Loucy (cell line): ENCODE data around the gene CYS1.

Experiments used
- H2AFZ ChIP-seq: fragments of 200-600 bp; sonication (generic); 2 replicates; pipeline ENCODE4 v1.6.0; 2016; ENCODE audit warnings: antibody characterized with exemption, mild to moderate bottlenecking, low read length, moderate library complexity
- H3F3A ChIP-seq: fragments of 200-600 bp; 2 replicates; pipeline ENCODE4 v1.6.0; 2016; ENCODE audit warnings: antibody characterized with exemption, low read depth, mild to moderate bottlenecking
- H3K27me3 ChIP-seq: fragments of 200-600 bp; sonication (generic); 2 replicates; pipeline ENCODE4 v1.6.1; 2014; ENCODE audit warnings: low read length, mild to moderate bottlenecking; ENCODE audit not compliant: insufficient read depth, poor library complexity, severe bottlenecking
- H3K36me3 ChIP-seq: fragments of 200-600 bp; sonication (generic); 2 replicates; pipeline ENCODE4 v1.6.1; 2016; ENCODE audit warnings: low read length; ENCODE audit not compliant: insufficient read depth
- H3K4me1 ChIP-seq: fragments of 200-600 bp; sonication (generic); 2 replicates; pipeline ENCODE4 v1.5.1; 2014; ENCODE audit warnings: low read length, mild to moderate bottlenecking; ENCODE audit not compliant: insufficient read depth, poor library complexity, severe bottlenecking
- H3K4me2 ChIP-seq: fragments of 200-600 bp; sonication (generic); 2 replicates; pipeline ENCODE4 v1.6.0; 2014; ENCODE audit warnings: antibody characterized with exemption, low read length, low read depth, mild to moderate bottlenecking; ENCODE audit not compliant: poor library complexity, severe bottlenecking
- H3K4me3 ChIP-seq: fragments of 200-600 bp; sonication (generic); 2 replicates; pipeline ENCODE4 v1.5.1; 2014; ENCODE audit warnings: low read length, mild to moderate bottlenecking, mixed read lengths; ENCODE audit not compliant: poor library complexity, severe bottlenecking
- H3K79me2 ChIP-seq: fragments of 200-600 bp; sonication (generic); 2 replicates; pipeline ENCODE4 v1.6.1; 2014; ENCODE audit warnings: low read length; ENCODE audit not compliant: insufficient read depth
- H3K9ac ChIP-seq: fragments of 200-600 bp; sonication (generic); 2 replicates; pipeline ENCODE4 v1.6.0; 2014; ENCODE audit warnings: mild to moderate bottlenecking, low read depth, low read length, moderate library complexity; ENCODE audit not compliant: poor library complexity, severe bottlenecking
- H3K9me2 ChIP-seq: fragments of 200-600 bp; sonication (generic); replicated peaks from 2 replicates; pipeline ENCODE4 v1.6.1; 2016; ENCODE audit warnings: low read depth, low read length, mixed read lengths
- H3K9me3 ChIP-seq: fragments of 200-600 bp; sonication (generic); 2 replicates; pipeline ENCODE4 v1.6.1; 2014; ENCODE audit warnings: mild to moderate bottlenecking, antibody characterized with exemption, low read length, low read depth; ENCODE audit not compliant: insufficient read depth
- H4K20me1 ChIP-seq: fragments of 200-600 bp; sonication (generic); 2 replicates; pipeline ENCODE4 v1.6.0; 2014; ENCODE audit warnings: antibody characterized with exemption, low read length, mild to moderate bottlenecking; ENCODE audit not compliant: insufficient read depth, poor library complexity, severe bottlenecking
- CTCF ChIP-seq: fragments of 200-600 bp; sonication (generic); conservative IDR thresholded peaks from 2 replicates; pipeline ENCODE4 v1.5.1; 2014; ENCODE audit warnings: mild to moderate bottlenecking, antibody characterized with exemption, low read length
- EZH2phosphoT487 ChIP-seq: fragments of 200-600 bp; IDR thresholded peaks from 2 replicates; pipeline ENCODE4 v1.6.1; 2018; ENCODE audit warnings: antibody characterized with exemption, mild to moderate bottlenecking, moderate library complexity, borderline replicate concordance

CYS1 gene

DNA sequence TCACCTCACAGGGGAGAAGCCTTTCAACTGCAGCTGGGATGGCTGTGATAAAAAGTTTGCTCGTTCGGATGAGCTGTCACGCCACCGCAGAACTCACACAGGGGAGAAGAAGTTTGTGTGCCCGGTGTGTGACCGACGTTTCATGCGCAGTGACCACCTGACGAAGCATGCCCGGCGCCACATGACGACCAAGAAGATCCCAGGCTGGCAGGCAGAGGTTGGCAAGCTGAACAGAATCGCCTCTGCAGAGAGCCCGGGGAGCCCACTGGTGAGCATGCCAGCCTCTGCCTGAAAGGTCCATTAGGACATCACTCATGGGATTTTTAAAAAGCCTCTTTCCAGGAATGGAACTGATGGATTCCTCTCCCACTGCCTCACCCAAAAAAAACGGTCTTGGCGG, 28.0 kb downstream of the CYS1 start:
- Histone ChIP-seq H4K20me1 (no peaks in the 10 kb centered on the region), H3F3A (no peaks in the 10 kb centered on the region), H3K9ac (no peak overlapping the region), H3K4me1 (no peaks in the 10 kb centered on the region), H2AFZ (no peak overlapping the region), H3K4me3 (no peak overlapping the region), H3K79me2 (no peaks in the 10 kb centered on the region), H3K9me3 (no peaks in the 10 kb centered on the region), H3K27me3 (no peaks in the 10 kb centered on the region), H3K36me3 (no peaks in the 10 kb centered on the region), H3K4me2 (no peak overlapping the region), H3K9me2 (no peaks in the 10 kb centered on the region)
- no peak for TF ChIP-seq CTCF
- TF ChIP-seq EZH2phosphoT487, result no peak

- Histone ChIP-seq H2AFZ (no peak overlapping the region), H3K4me3 (no peak overlapping the region), H3K79me2 (no peaks in the 10 kb centered on the region), H3K9me2 (no peaks in the 10 kb centered on the region), H3K36me3 (no peaks in the 10 kb centered on the region), H4K20me1 (no peaks in the 10 kb centered on the region), H3K4me2 (no peak overlapping the region), H3K27me3 (no peaks in the 10 kb centered on the region), H3K9ac (no peak overlapping the region), H3K9me3 (no peaks in the 10 kb centered on the region), H3F3A (no peaks in the 10 kb centered on the region), H3K4me1 (no peaks in the 10 kb centered on the region)
- TF ChIP-seq CTCF (peak; percentile 72), EZH2phosphoT487 (no peak)
Measured at GRCh38 chr2:10048501-10049171, 31.6 kb downstream of the CYS1 start.

GRCh38 chr2:10047616-10048500, 32.4 kb downstream of the CYS1 start:
- no peaks in the 10 kb centered on the region for H4K20me1 ChIP-seq
- no peak for TF ChIP-seq EZH2phosphoT487
- no peak for TF ChIP-seq CTCF
- H3K79me2 ChIP-seq, result no peaks in the 10 kb centered on the region
- H3K4me2 ChIP-seq, result no peak overlapping the region
- no peaks in the 10 kb centered on the region for H3K9me3 ChIP-seq
- no peak overlapping the region for H2AFZ ChIP-seq
- H3K4me1 ChIP-seq, result no peaks in the 10 kb centered on the region
- H3K4me3 ChIP-seq, result no peak overlapping the region
- no peaks in the 10 kb centered on the region for H3K36me3 ChIP-seq
- no peaks in the 10 kb centered on the region for H3K27me3 ChIP-seq
- H3K9ac ChIP-seq, result no peak overlapping the region
- H3K9me2 ChIP-seq, result no peaks in the 10 kb centered on the region
- H3F3A ChIP-seq, result no peaks in the 10 kb centered on the region
